Lower leg skin (tissue), 3 donors: Measurements from ENCODE around the gene NCKAP5.

Experiments
- POLR2A ChIP-seq, 2 donors: fragments of 450-650 bp; IDR thresholded peaks; one replicate each; pipeline ENCODE4 v1.6.1; 2016 to 2017; ENCODE audit warnings: antibody characterized with exemption in 2 of 2, mild to moderate bottlenecking in 1 of 2, moderate library complexity in 1 of 2
- TF ChIP-seq, protein P1 (sequence below), 3 donors: fragments of 450-650 bp; IDR thresholded peaks; one replicate each; pipeline ENCODE4 v1.5.1; 2016; ENCODE audit warnings: antibody characterized with exemption in 3 of 3, mild to moderate bottlenecking in 3 of 3, moderate library complexity in 2 of 3

DNA sequence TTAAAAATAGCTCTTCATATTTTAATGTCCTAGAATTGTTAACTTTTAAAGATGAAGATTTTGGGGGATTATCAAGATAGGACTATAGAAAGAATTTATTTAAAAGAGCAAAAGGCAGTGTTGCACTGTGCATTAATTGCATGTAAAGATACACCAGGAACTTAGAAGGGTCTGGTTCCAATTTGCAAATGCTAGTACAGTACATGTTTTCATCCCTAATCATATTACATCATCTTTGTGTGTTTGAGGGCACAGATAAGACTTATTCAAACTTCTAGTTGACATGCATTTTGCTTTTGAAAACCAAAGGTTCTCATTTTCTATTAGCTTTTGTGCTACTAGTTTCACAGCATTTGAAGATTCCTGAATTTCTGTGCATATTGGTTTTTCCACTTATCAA is 666.6 kb downstream of the NCKAP5 start:
- TF ChIP-seq, protein P1, sequence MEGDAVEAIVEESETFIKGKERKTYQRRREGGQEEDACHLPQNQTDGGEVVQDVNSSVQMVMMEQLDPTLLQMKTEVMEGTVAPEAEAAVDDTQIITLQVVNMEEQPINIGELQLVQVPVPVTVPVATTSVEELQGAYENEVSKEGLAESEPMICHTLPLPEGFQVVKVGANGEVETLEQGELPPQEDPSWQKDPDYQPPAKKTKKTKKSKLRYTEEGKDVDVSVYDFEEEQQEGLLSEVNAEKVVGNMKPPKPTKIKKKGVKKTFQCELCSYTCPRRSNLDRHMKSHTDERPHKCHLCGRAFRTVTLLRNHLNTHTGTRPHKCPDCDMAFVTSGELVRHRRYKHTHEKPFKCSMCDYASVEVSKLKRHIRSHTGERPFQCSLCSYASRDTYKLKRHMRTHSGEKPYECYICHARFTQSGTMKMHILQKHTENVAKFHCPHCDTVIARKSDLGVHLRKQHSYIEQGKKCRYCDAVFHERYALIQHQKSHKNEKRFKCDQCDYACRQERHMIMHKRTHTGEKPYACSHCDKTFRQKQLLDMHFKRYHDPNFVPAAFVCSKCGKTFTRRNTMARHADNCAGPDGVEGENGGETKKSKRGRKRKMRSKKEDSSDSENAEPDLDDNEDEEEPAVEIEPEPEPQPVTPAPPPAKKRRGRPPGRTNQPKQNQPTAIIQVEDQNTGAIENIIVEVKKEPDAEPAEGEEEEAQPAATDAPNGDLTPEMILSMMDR (IDR thresholded peaks at IDR 0.05): no peak
- no peak for TF ChIP-seq POLR2A (IDR thresholded peaks at IDR 0.05)
